Mesodermal cell (in vitro differentiated cells): ENCODE results near the gene RNF114.
A peak's percentile ranks its signal among the peaks of the same experiment; 100 is the strongest.
"Not testable (repeated sequence)": the region's sequence is repeated elsewhere in the genome, so short reads cannot be mapped to it uniquely, and the experiment has no call there.

ENCODE experiments used
- H3K27ac ChIP-seq: 2 replicates; pipeline ENCODE4 v1.7.0; 2013; ENCODE audit warnings: mild to moderate bottlenecking, low read depth, low read length, moderate library complexity; ENCODE audit not compliant: severe bottlenecking
- H3K36me3 ChIP-seq: 2 replicates; pipeline ENCODE4 v1.7.1; 2013; ENCODE audit warnings: mild to moderate bottlenecking, low read length, moderate library complexity; ENCODE audit not compliant: control insufficient read depth, insufficient read depth
- H3K4me1 ChIP-seq: one replicate; pipeline ENCODE4 v1.7.1; 2013; ENCODE audit warnings: mild to moderate bottlenecking, low read length; ENCODE audit not compliant: insufficient read depth, control insufficient read depth, poor library complexity, severe bottlenecking
- H3K4me3 ChIP-seq: 2 replicates; pipeline ENCODE4 v1.7.0; 2013; ENCODE audit warnings: low read length, control low read depth, mild to moderate bottlenecking; ENCODE audit not compliant: insufficient read depth, poor library complexity, severe bottlenecking; ENCODE audit errors: extremely low read depth
- H3K9me3 ChIP-seq: 2 replicates; pipeline ENCODE4 v1.7.1; 2013; ENCODE audit warnings: mild to moderate bottlenecking, low read length, moderate library complexity; ENCODE audit not compliant: control insufficient read depth
- WGBS, 2 experiments: methylation state at CpG; one replicate each; pipeline ENCODE4 v1.1.5; 2013; ENCODE audit warnings: missing lambda C conversion rate in 2 of 2; ENCODE audit not compliant: insufficient coverage in 2 of 2; 5-methylcytosine and 5-hydroxymethylcytosine counted together

RNF114 gene

GRCh38 chr20:49989234-49990065 lies 53.3 kb downstream of the RNF114 start:
- no peak overlapping the region for H3K4me3 ChIP-seq
- WGBS, 2 experiments, result 18 to 26% methylated on average over 16 to 17 of the region's 22 CpGs

GRCh38 chr20:49990271-49990720 lies 54.1 kb downstream of the RNF114 start:
- Histone ChIP-seq H3K4me1 (peaks cover 62% of the 10 kb centered on the region), H3K36me3 (peaks cover 33% of the 10 kb centered on the region), H3K9me3 (no peaks in the 10 kb centered on the region), H3K27ac (peak overlapping the region; percentile 82), H3K4me3 (no peak overlapping the region)
- 49 to 55% methylated on average over 8 to 9 of the region's 9 CpGs for WGBS, 2 experiments

More at GRCh38 chr20:49989234-49990065, 53.3 kb downstream of the RNF114 start:
- peak overlapping the region; percentile 82 for H3K27ac ChIP-seq
- peaks cover 68% of the 10 kb centered on the region for H3K4me1 ChIP-seq
- peaks cover 42% of the 10 kb centered on the region for H3K36me3 ChIP-seq
- no peaks in the 10 kb centered on the region for H3K9me3 ChIP-seq

- Histone ChIP-seq H3K4me1 (peaks cover 36% of the 10 kb centered on the region), H3K4me3 (no peak overlapping the region), H3K9me3 (no peaks in the 10 kb centered on the region), H3K36me3 (peaks cover 3% of the 10 kb centered on the region), H3K27ac (no peak overlapping the region)
- 79 to 93% methylated on average over 4 to 6 of the region's 6 CpGs for WGBS, 2 experiments
Observed at GRCh38 chr20:49993301-49993751, 57.1 kb downstream of the RNF114 start.

- H3K4me3 ChIP-seq, result no peak overlapping the region
- H3K9me3 ChIP-seq, result no peaks in the 10 kb centered on the region
- 94 to 100% methylated on average over 2 of the region's 3 CpGs for WGBS, 2 experiments
- H3K36me3 ChIP-seq, result no peaks in the 10 kb centered on the region
- no peak overlapping the region for H3K27ac ChIP-seq
- H3K4me1 ChIP-seq, result peaks cover 14% of the 10 kb centered on the region
Observed at GRCh38 chr20:49995586-49995985, 59.4 kb downstream of the RNF114 start.

GRCh38 chr20:49998478-49999188 lies 62.4 kb downstream of the RNF114 start:
- not testable (repeated sequence) for H3K4me3 ChIP-seq, H3K9me3 ChIP-seq, H3K36me3 ChIP-seq, H3K27ac ChIP-seq, H3K4me1 ChIP-seq
- 82 to 85% methylated on average over 5 to 9 of the region's 15 CpGs for WGBS, 2 experiments

GRCh38 chr20:49999329-49999728 lies 63.1 kb downstream of the RNF114 start:
- no peak overlapping the region for H3K27ac ChIP-seq
- 89 to 90% methylated on average over 7 of the region's 7 CpGs for WGBS, 2 experiments
- H3K4me1 ChIP-seq, result peaks cover 4% of the 10 kb centered on the region
- H3K9me3 ChIP-seq, result no peaks in the 10 kb centered on the region
- H3K36me3 ChIP-seq, result no peaks in the 10 kb centered on the region
- no peak overlapping the region for H3K4me3 ChIP-seq

GRCh38 chr20:50000548-50001222 lies 64.5 kb downstream of the RNF114 start:
- H3K4me1 ChIP-seq, H3K36me3 ChIP-seq, H3K27ac ChIP-seq, H3K9me3 ChIP-seq, H3K4me3 ChIP-seq: not testable (repeated sequence)
- WGBS, 2 experiments, result 95% methylated on average over 8 to 14 of the region's 14 CpGs

- Histone ChIP-seq H3K36me3 (no peaks in the 10 kb centered on the region), H3K27ac (no peak overlapping the region), H3K4me1 (peaks cover 4% of the 10 kb centered on the region), H3K4me3 (no peak overlapping the region), H3K9me3 (no peaks in the 10 kb centered on the region)
- 93 to 96% methylated on average over 2 to 5 of the region's 9 CpGs for WGBS, 2 experiments
Observed at GRCh38 chr20:50001784-50002311, 65.7 kb downstream of the RNF114 start.

GRCh38 chr20:50003253-50003656 lies 67.1 kb downstream of the RNF114 start:
- Histone ChIP-seq H3K4me3 (no peak overlapping the region), H3K27ac (no peak overlapping the region), H3K4me1 (no peaks in the 10 kb centered on the region), H3K9me3 (no peaks in the 10 kb centered on the region), H3K36me3 (no peaks in the 10 kb centered on the region)
- 75 to 90% methylated on average over 2 of the region's 4 CpGs for WGBS, 2 experiments
